Right lobe of liver (tissue), 4 donors: Measurements from ENCODE around the gene MAP2.

Source experiments
- CTCF ChIP-seq, 4 donors: fragments of 200-600 bp in 3 of 4; fragments of 450-650 bp in 1 of 4; IDR thresholded peaks; one replicate each; pipeline versions ENCODE4 v1.5.1 to v1.8.0; 2016 to 2022; ENCODE audit warnings: antibody characterized with exemption in 4 of 4, mild to moderate bottlenecking in 2 of 4
- POLR2A ChIP-seq: fragments of 450-650 bp; IDR thresholded peaks from one replicate; pipeline ENCODE4 v1.6.1; 2017; ENCODE audit warnings: antibody characterized with exemption, mild to moderate bottlenecking
- donor health status: DM: no; HTN: no; CAD: no.
- donor health status: DM: no; HTN: no; CAD: no.
- donor health status: DM: no; HTN: yes; CAD: no.

GRCh38 chr2:209601497-209601896 lies 177.7 kb downstream of the MAP2 start:
- no peak for TF ChIP-seq CTCF (IDR thresholded peaks at IDR 0.05)
- no peak for TF ChIP-seq POLR2A
